ENCODE results near the gene MET. TPM values are rescaled to one million over a fixed set of nuclear protein-coding genes. Genes with fewer than 3 reads are reported as not detected.
A peak's percentile ranks its signal among the peaks of the same experiment; 100 is the strongest.

MET gene
- total and polyA plus RNA-seq, 8 donors, result 2.0 to 23.5 (median 13.4) TPM

DNA sequence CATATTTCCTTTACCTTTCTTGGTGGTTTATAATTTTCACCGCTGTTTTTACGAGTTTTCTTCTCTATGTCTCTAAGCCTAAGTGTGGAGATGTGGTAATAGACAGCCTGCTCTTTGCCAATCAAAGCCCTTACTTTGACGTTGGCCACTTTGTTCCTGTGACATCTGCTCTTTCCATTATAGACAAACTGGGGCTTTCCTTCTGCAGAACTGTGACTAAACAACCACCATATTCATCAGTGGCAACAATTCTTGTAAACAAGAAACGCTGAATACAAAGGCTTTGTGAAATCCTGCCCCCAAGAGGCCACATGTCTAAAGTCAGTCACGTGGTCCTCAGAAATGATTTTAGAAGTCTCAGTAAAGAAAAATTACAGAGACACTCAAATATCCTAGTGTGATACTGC is 130.8 kb downstream of the MET start:
- 35 to 37% methylated on average over 5 of the region's 5 CpGs for WGBS, 2 donors
- H3K27me3 ChIP-seq, result no peaks in the 10 kb centered on the region

DNA sequence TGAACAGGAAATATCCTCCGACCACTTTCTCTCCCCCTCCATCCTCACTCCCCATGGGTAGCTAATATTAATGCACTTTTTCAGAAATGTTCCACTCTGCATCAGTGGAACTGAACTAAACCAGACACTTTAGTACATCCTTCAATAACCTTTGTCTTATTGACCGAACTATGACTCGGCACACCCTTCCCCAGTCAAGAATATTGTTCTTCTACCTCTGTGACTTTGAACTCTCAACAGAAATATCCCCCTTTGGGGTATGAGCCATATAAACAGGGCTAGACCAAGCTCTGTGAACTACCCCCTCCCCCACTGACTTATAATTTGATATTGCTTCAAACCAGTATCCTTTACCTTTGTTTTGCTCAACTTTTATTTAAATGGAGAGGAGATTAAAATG is 132.5 kb downstream of the MET start:
- Histone ChIP-seq H3K9me3 (no peaks in the 10 kb centered on the region), H3K36me3 (no peaks in the 10 kb centered on the region), H3K4me1 (peaks cover 0 to 5% (median 4%) of the 10 kb centered on the region in 3 donors), H3K27ac (no peak overlapping the region), H3K4me3 (no peak overlapping the region), H3K27me3 (no peaks in the 10 kb centered on the region)
- no peak for ATAC-seq
- TF ChIP-seq, protein P1, sequence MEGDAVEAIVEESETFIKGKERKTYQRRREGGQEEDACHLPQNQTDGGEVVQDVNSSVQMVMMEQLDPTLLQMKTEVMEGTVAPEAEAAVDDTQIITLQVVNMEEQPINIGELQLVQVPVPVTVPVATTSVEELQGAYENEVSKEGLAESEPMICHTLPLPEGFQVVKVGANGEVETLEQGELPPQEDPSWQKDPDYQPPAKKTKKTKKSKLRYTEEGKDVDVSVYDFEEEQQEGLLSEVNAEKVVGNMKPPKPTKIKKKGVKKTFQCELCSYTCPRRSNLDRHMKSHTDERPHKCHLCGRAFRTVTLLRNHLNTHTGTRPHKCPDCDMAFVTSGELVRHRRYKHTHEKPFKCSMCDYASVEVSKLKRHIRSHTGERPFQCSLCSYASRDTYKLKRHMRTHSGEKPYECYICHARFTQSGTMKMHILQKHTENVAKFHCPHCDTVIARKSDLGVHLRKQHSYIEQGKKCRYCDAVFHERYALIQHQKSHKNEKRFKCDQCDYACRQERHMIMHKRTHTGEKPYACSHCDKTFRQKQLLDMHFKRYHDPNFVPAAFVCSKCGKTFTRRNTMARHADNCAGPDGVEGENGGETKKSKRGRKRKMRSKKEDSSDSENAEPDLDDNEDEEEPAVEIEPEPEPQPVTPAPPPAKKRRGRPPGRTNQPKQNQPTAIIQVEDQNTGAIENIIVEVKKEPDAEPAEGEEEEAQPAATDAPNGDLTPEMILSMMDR (IDR thresholded peaks at IDR 0.05), result no peak
- 89 to 92% methylated on average over 3 of the region's 3 CpGs for WGBS, 2 donors
- DNase-seq, result no peak
- no peak for FAIRE-seq
- intact Hi-C loops (cut with DNase I), result no loop called here

More for the DNA sequence above, 130.8 kb downstream of the MET start:
- Histone ChIP-seq H3K27ac (peak overlapping the region in 1 of 4 donors; percentile 7), H3K36me3 (no peaks in the 10 kb centered on the region), H3K4me1 (peaks cover 0 to 5% (median 0%) of the 10 kb centered on the region in 3 donors), H3K9me3 (no peaks in the 10 kb centered on the region), H3K4me3 (no peak overlapping the region)
- FAIRE-seq, result peak; percentile 20
- TF ChIP-seq, protein P1 (IDR thresholded peaks at IDR 0.05), result peak in 3 of 4 donors; percentile 15 to 29 (median 23)
- peak; percentile 60 to 89 (median 78) for ATAC-seq
- intact Hi-C loops (cut with DNase I), result no loop called here
- DNase-seq, result peak in 3 of 6 donors; percentile 25 to 47 (median 28)

DNA sequence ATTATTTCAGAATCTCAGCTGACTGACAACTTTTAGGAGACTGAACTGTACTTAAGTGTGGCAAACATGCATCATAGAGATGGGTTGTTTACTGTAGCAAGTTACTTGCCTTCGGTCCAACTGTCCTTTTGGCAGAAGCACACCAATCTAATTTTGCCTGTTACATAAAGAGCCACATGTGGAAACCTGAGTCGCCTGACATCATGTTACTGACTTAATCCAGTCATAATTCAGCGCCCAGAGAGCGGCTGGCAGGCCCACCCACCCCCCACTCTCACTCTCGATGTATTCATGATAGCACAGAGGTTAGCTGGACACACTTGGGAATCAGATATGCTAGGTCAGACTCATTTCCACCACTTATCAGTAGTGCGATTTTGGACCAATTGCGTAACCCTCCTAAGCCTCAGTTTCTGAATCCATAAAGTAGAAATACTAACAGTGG is 133.1 kb downstream of the MET start:
- FAIRE-seq, result no peak
- Histone ChIP-seq H3K9me3 (no peaks in the 10 kb centered on the region), H3K36me3 (no peaks in the 10 kb centered on the region), H3K4me1 (peaks cover 4 to 11% (median 9%) of the 10 kb centered on the region in 3 donors), H3K27ac (no peak overlapping the region), H3K27me3 (no peaks in the 10 kb centered on the region), H3K4me3 (no peak overlapping the region)
- intact Hi-C loops (cut with DNase I), result loop anchor here in 1 of 3 donors (5.0 kb wide), 1 partner anchor 203 kb away; no protein-coding TSS in a partner anchor
- ATAC-seq, result no peak
- no peak for DNase-seq
- WGBS, 2 donors, result 38 to 49% methylated on average over 7 of the region's 7 CpGs
- TF ChIP-seq, protein P1 (IDR thresholded peaks at IDR 0.05), result no peak

DNA sequence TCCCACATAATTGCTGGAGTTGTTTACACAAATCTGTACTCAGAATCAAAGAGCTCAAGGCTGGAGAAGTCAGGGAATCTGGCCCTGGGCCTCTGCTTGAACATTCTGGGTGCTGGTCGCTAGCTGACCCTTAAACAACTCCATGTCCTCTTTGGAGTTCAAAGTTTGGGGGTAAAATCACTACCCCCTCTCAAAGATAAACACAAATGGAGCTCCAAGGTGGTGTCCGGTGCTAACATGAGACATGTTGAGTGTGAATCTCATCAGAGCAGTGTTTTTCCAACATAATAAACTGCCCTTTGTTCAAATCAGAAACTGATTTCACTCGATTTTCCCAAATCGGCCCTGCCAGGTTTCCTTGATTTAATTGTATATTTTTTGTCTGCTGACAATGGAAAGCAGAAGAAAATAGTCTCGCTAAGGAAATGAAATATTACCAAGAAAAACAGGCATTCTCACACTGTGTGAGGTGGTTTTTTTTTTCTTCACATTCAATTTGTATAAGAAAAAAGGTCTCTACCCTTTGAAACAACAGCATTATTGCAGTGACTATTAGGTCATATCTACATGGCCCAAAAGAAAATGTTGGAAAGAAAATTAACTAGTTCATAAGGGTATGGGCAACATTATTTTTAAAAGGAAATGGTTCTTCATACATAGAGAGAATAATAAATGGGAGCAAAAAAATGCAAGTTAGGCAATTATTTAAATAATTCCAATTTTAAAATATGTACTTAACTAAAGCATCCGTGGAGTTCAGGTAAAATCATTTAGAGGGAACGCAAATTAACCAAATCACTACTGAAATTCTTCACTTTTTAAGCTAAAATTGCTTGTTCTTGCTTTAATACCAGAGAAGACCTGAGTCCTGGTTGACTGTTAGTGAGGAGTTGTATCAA is 134.3 kb downstream of the MET start:
- no peak for DNase-seq
- Histone ChIP-seq H3K27me3 (no peaks in the 10 kb centered on the region), H3K27ac (no peak overlapping the region), H3K9me3 (no peaks in the 10 kb centered on the region), H3K4me3 (no peak overlapping the region), H3K4me1 (peaks cover 15 to 23% (median 18%) of the 10 kb centered on the region in 3 donors), H3K36me3 (no peaks in the 10 kb centered on the region)
- 68 to 74% methylated on average over 7 of the region's 7 CpGs for WGBS, 2 donors
- intact Hi-C loops (cut with DNase I), result loop anchor here in 1 of 3 donors (5.0 kb wide), 1 partner anchor 204 kb away; no protein-coding TSS in a partner anchor
- no peak for ATAC-seq
- TF ChIP-seq, protein P1 (IDR thresholded peaks at IDR 0.05), result no peak
- FAIRE-seq, result no peak
